PC-9 (cell line): ENCODE results near the gene EOGT. TPM values are rescaled to one million over a fixed set of nuclear protein-coding genes. Genes with fewer than 3 reads are reported as not detected.

Experiments
- Bru-seq: library from RNA; stranded (reverse); fragments of 400-500 nt; gene quantifications from one replicate; lab custom pipeline; 2021; lab: Mats Ljungman, UMichigan
- BruChase-seq, 2 experiments: library from RNA; stranded (reverse); fragments of 400-500 nt; gene quantifications; one replicate each; lab custom pipeline; 2021; lab: Mats Ljungman, UMichigan
- BruUV-seq: library from RNA; stranded (reverse); fragments of 400-500 nt; replicated peaks from 2 replicates; lab custom pipeline; 2021; lab: Mats Ljungman, UMichigan
- CTCF ChIA-PET: fragments of 300-600 bp; sonication (Branson Sonifier 250); formaldehyde crosslinking; loops from one replicate; lab custom pipeline; 2022; ENCODE audit warnings: antibody characterized with exemption; lab: Charles Lee
- POLR2A ChIA-PET: fragments of 300-600 bp; sonication (Branson Sonifier 250); formaldehyde crosslinking; loops from one replicate; lab custom pipeline; 2022; ENCODE audit warnings: antibody characterized with exemption; ENCODE audit not compliant: unreplicated experiment; lab: Charles Lee
- DNase-seq, 2 experiments: peaks; one replicate each; pipeline versions ENCODE4 v3.0.0 to v3.0.0-alpha.2; 2015 to 2022; ENCODE audit warnings: mixed read lengths in 1 of 2
- H2AFZ ChIP-seq: fragments of 200-600 bp; sonication (generic); 2 replicates; pipeline ENCODE4 v1.8.1; 2017; ENCODE audit warnings: antibody characterized with exemption
- H3F3A ChIP-seq: fragments of 200-600 bp; sonication (generic); 2 replicates; pipeline ENCODE4 v1.8.1; 2017; ENCODE audit warnings: antibody characterized with exemption, mild to moderate bottlenecking, low read depth; ENCODE audit not compliant: insufficient read depth
- H3K27ac ChIP-seq: fragments of 200-600 bp; sonication (generic); 2 replicates; pipeline ENCODE4 v1.6.1; 2016; ENCODE audit warnings: mixed run types
- H3K27me3 ChIP-seq: fragments of 200-600 bp; sonication (generic); 2 replicates; pipeline ENCODE4 v1.6.1; 2016; ENCODE audit warnings: low read depth, mixed run types; ENCODE audit not compliant: insufficient read depth
- H3K36me3 ChIP-seq: fragments of 200-600 bp; sonication (generic); 2 replicates; pipeline ENCODE4 v1.6.1; 2016; ENCODE audit warnings: low read depth, mixed run types
- H3K4me1 ChIP-seq: fragments of 200-600 bp; sonication (generic); replicated peaks from 2 replicates; pipeline ENCODE4 v1.6.1; 2016; ENCODE audit warnings: mixed run types; ENCODE audit not compliant: insufficient read depth
- H3K4me2 ChIP-seq: fragments of 200-600 bp; sonication (generic); 2 replicates; pipeline ENCODE4 v1.6.1; 2017; ENCODE audit warnings: mixed run types
- H3K4me3 ChIP-seq: fragments of 200-600 bp; sonication (generic); 2 replicates; pipeline ENCODE4 v1.6.1; 2016; ENCODE audit warnings: mixed run types
- H3K79me2 ChIP-seq: fragments of 200-600 bp; sonication (generic); 2 replicates; pipeline ENCODE4 v1.6.1; 2017; ENCODE audit warnings: low read depth, mixed run types
- H3K9me2 ChIP-seq: fragments of 200-600 bp; sonication (generic); 2 replicates; pipeline ENCODE4 v1.8.1; 2017; ENCODE audit warnings: mild to moderate bottlenecking; ENCODE audit not compliant: insufficient read depth
- H3K9me3 ChIP-seq: fragments of 200-600 bp; sonication (generic); 2 replicates; pipeline ENCODE4 v1.8.1; 2016; ENCODE audit warnings: low read depth; ENCODE audit not compliant: insufficient read depth
- H4K20me1 ChIP-seq: fragments of 200-600 bp; sonication (generic); 2 replicates; pipeline ENCODE4 v1.8.1; 2017; ENCODE audit not compliant: insufficient read depth
- EZH2 ChIP-seq: fragments of 200-600 bp; sonication (generic); IDR thresholded peaks from 2 replicates; pipeline ENCODE4 v1.8.0; 2017; ENCODE audit warnings: antibody characterized with exemption, low read depth
- intact Hi-C: fragments of 100-400 bp; cut with micrococcal nuclease; formaldehyde crosslinking; loops from one replicate; pipeline ENCODE4 v1.10.0; 2022; ENCODE audit not compliant: unreplicated experiment
- long read RNA-seq: library from polyadenylated mRNA; stranded (forward); transcript quantifications from one replicate; pipeline ENCODE4 v2.0.0, GENCODE V29; 2022
- total RNA-seq: library from RNA; stranded (reverse); gene quantifications from 2 replicates; pipeline ENCODE4 v1.2.3, GENCODE V29; 2021
- TF ChIP-seq, protein P1 (sequence below): fragments of 200-600 bp; sonication (generic); conservative IDR thresholded peaks from 2 replicates; pipeline ENCODE4 v1.6.1; 2017; ENCODE audit warnings: mixed run types, antibody characterized with exemption, mild to moderate bottlenecking, moderate library complexity

The EOGT gene
- total RNA-seq (7.4 and 11.0 TPM in 2 replicates), Bru-seq, nascent RNA (percentile 59 among the genes with signal in this experiment), BruChase-seq, experiment 1, labeled RNA remaining after a 2-hour chase (percentile 57 among the genes with signal in this experiment), BruChase-seq, experiment 2, labeled RNA remaining after a 6-hour chase (percentile 66 among the genes with signal in this experiment)
- long read RNA-seq, full-length matches to known transcripts, result 7 of 8 reads
- long read RNA-seq, partial matches to known transcripts, result 1 of 8 reads
- long read RNA-seq, other reads (novel, unspliced or antisense), result 0 of 8 reads

DNA sequence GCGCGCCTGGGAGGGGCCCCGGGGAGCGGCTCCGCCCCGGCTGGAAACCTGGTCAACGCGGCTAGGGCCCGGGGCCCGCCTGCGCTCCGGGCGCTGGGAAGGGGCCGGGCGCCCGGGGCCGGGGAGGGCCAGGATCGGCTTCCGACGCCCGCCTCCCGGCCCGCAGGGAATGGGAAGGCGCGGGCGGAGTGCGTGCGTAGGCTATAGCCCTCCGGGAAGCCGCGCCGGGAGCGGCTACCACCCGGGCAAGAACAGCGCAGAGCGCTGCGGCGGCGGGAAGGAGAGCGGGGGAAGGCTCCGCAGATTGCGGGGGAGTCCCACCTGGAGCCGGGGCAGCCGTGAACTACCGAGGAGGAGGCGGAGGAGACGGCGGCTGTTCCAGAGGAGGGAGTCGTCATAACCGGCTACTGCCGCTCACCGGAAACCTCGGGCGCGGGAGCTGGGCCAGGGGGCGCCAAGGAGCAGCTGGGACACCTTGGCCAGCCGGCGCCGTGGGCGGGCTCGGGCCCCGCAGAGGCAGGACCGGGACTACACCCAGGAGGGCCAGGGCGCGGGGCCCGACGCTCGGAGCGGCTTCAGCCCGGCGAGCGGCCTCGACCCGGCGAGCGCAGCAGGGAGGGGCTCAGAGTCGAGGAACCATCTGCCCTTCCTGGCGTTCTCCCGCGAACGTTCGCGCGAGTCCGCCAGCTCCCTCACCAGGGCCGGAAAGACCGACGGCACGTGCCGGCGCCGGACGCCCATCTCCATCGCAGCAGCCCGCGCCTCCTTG is at the start of gene EOGT:
TSS of gene EOGT (minus strand) at position 432 of the 769 bp plus-strand sequence. CDS start 3,838 bp downstream, outside the sequence.
- H3K79me2 ChIP-seq, result no peaks in the 10 kb centered on the region
- ChIA-PET CTCF (interaction anchor here (0.6 kb wide), 1 partner anchor 13 kb away, joined by 5 read pairs; no protein-coding TSS in a partner anchor), POLR2A (no interaction called here)
- H3K4me3 ChIP-seq, result peak within 1 kb of the TSS; percentile 71
- H3K9me2 ChIP-seq, result no peaks in the 10 kb centered on the region
- no peaks in the 10 kb centered on the region for H3K27me3 ChIP-seq
- H3K4me1 ChIP-seq, result peaks cover 11% of the 10 kb centered on the region; the same call in 1 of the 2 replicates
- no peaks in the 10 kb centered on the region for H3F3A ChIP-seq
- peak; percentile 51 to 87 for DNase-seq
- H3K27ac ChIP-seq, result 0 out of 2 replicates have a peak within 1 kb of the TSS, but pooled peaks have one; percentile 26
- intact Hi-C loops, result loop anchor here (10.0 kb wide), 1 partner anchor 851 kb away; no protein-coding TSS in a partner anchor
- no peaks in the 10 kb centered on the region for H4K20me1 ChIP-seq
- no TSS peak for BruUV-seq
- H3K4me2 ChIP-seq, result peak within 1 kb of the TSS; percentile 88
- H2AFZ ChIP-seq, result peak within 1 kb of the TSS; percentile 95
- no peaks in the 10 kb centered on the region for H3K9me3 ChIP-seq
- no peaks in the 10 kb centered on the region for H3K36me3 ChIP-seq
- TF ChIP-seq, protein P1, sequence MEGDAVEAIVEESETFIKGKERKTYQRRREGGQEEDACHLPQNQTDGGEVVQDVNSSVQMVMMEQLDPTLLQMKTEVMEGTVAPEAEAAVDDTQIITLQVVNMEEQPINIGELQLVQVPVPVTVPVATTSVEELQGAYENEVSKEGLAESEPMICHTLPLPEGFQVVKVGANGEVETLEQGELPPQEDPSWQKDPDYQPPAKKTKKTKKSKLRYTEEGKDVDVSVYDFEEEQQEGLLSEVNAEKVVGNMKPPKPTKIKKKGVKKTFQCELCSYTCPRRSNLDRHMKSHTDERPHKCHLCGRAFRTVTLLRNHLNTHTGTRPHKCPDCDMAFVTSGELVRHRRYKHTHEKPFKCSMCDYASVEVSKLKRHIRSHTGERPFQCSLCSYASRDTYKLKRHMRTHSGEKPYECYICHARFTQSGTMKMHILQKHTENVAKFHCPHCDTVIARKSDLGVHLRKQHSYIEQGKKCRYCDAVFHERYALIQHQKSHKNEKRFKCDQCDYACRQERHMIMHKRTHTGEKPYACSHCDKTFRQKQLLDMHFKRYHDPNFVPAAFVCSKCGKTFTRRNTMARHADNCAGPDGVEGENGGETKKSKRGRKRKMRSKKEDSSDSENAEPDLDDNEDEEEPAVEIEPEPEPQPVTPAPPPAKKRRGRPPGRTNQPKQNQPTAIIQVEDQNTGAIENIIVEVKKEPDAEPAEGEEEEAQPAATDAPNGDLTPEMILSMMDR, result peak; percentile 54; the same call in 1 of the 2 replicates
- no peak for TF ChIP-seq EZH2

- no peaks in the 10 kb centered on the region for H3F3A ChIP-seq
- H4K20me1 ChIP-seq, result no peaks in the 10 kb centered on the region
- H3K4me3 ChIP-seq, result no peak overlapping the region
- H3K9me3 ChIP-seq, result no peaks in the 10 kb centered on the region
- TF ChIP-seq, protein P1, result no peak
- TF ChIP-seq EZH2, result no peak
- H3K4me1 ChIP-seq, result no peaks in the 10 kb centered on the region
- BruUV-seq, result no TSS peak
- intact Hi-C loops, result no loop called here
- H3K27me3 ChIP-seq, result no peaks in the 10 kb centered on the region
- ChIA-PET CTCF (no interaction called here), POLR2A (no interaction called here)
- no peaks in the 10 kb centered on the region for H3K9me2 ChIP-seq
- DNase-seq, result no peak
- no peak overlapping the region for H3K4me2 ChIP-seq
- no peak overlapping the region for H2AFZ ChIP-seq
- no peaks in the 10 kb centered on the region; the same call in 1 of the 2 replicates for H3K36me3 ChIP-seq
- no peaks in the 10 kb centered on the region for H3K79me2 ChIP-seq
- H3K27ac ChIP-seq, result no peak overlapping the region
These were observed 46.2 kb upstream of the EOGT start for GRCh38 chr3:69059688-69060087.

- no peaks in the 10 kb centered on the region for H3F3A ChIP-seq
- no peaks in the 10 kb centered on the region; the same call in 1 of the 2 replicates for H3K36me3 ChIP-seq
These were observed 45.4 kb upstream of the EOGT start for GRCh38 chr3:69058947-69059224.

More at GRCh38 chr3:69058947-69059224, 45.4 kb upstream of the EOGT start:
- H3K4me1 ChIP-seq, result no peaks in the 10 kb centered on the region
- no peak overlapping the region for H3K4me3 ChIP-seq
- no peaks in the 10 kb centered on the region for H3K9me3 ChIP-seq
- BruUV-seq, result no TSS peak
- TF ChIP-seq EZH2, result no peak
- TF ChIP-seq, protein P1, result no peak
- ChIA-PET CTCF (interaction anchor here (0.6 kb wide), 1 partner anchor 47 kb away, joined by 4 read pairs; no protein-coding TSS in a partner anchor), POLR2A (no interaction called here)
- no peaks in the 10 kb centered on the region for H3K79me2 ChIP-seq
- no peak overlapping the region for H3K27ac ChIP-seq
- no peak overlapping the region for H3K4me2 ChIP-seq
- H3K9me2 ChIP-seq, result no peaks in the 10 kb centered on the region
- H3K27me3 ChIP-seq, result no peaks in the 10 kb centered on the region
- H4K20me1 ChIP-seq, result no peaks in the 10 kb centered on the region
- no peak overlapping the region for H2AFZ ChIP-seq
- intact Hi-C loops, result no loop called here
- DNase-seq, result no peak
